OCI-LY3 (cell line): Measurements from ENCODE around the gene ZFP1.
"Not testable (repeated sequence)": the region's sequence is repeated elsewhere in the genome, so short reads cannot be mapped to it uniquely, and the experiment has no call there.

ENCODE experiments used
- EZH2phosphoT487 ChIP-seq: fragments of 200-600 bp; shearing (Covaris generic); IDR thresholded peaks from 2 replicates; pipeline ENCODE4 v1.6.1; 2018; ENCODE audit warnings: antibody characterized with exemption, mixed run types, low read depth
- TF ChIP-seq, protein P1 (sequence below): fragments of 200-600, 300-600 bp; sonication (generic); IDR thresholded peaks from 2 replicates; pipeline ENCODE4 v1.5.1; 2014; ENCODE audit warnings: antibody characterized with exemption, low read length, low read depth

DNA sequence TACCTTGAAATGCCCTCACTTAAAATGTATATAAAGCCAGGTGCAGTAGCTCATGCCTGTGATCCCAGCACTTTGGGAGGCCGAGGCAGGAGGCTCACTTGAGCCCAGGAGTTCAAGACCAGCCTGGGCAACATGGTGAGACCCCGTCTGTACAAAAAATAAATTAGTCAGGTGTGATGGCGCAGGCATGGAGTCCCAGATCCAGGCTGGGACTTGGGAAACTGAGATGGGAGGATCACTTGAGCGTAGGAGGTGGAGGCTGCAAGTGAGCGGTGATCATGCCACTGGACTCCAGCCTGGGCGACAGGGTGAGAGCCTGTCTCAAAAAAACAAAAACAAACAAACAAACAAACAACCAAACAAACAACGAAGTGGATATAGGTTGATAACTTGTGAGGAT lies 61.2 kb downstream of the ZFP1 start:
- TF ChIP-seq, protein P1, sequence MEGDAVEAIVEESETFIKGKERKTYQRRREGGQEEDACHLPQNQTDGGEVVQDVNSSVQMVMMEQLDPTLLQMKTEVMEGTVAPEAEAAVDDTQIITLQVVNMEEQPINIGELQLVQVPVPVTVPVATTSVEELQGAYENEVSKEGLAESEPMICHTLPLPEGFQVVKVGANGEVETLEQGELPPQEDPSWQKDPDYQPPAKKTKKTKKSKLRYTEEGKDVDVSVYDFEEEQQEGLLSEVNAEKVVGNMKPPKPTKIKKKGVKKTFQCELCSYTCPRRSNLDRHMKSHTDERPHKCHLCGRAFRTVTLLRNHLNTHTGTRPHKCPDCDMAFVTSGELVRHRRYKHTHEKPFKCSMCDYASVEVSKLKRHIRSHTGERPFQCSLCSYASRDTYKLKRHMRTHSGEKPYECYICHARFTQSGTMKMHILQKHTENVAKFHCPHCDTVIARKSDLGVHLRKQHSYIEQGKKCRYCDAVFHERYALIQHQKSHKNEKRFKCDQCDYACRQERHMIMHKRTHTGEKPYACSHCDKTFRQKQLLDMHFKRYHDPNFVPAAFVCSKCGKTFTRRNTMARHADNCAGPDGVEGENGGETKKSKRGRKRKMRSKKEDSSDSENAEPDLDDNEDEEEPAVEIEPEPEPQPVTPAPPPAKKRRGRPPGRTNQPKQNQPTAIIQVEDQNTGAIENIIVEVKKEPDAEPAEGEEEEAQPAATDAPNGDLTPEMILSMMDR = not testable (repeated sequence)
- not testable (repeated sequence) for TF ChIP-seq EZH2phosphoT487
